Lung (tissue), 12 donors: Measurements from ENCODE around the gene FLVCR2. TPM values are rescaled to one million over a fixed set of nuclear protein-coding genes. Genes with fewer than 3 reads are reported as not detected.

Experiments
- ATAC-seq: fragments of 200-7000 bp; cut with Tn5 transposase; one replicate; pipeline ENCODE4 v1.9.1; 2020; ENCODE audit warnings: moderate number of reproducible peaks; ENCODE audit not compliant: insufficient read depth, low FRiP score
- DNase-seq, 3 donors: peaks; one replicate each; pipeline ENCODE4 v3.0.0-alpha.2; 2013 to 2017
- H3K27ac ChIP-seq, 2 donors: one replicate each; pipeline ENCODE4 v1.5.1; 2013; ENCODE audit warnings: mild to moderate bottlenecking in 2 of 2, moderate library complexity in 2 of 2, control low read depth in 1 of 2, inconsistent platforms in 1 of 2, low read depth in 1 of 2, low read length in 1 of 2
- H3K27me3 ChIP-seq, 3 donors: one replicate each; pipeline ENCODE4 v1.5.1; 2013; ENCODE audit warnings: low read length in 2 of 3; ENCODE audit not compliant: control insufficient read depth in 3 of 3, insufficient read depth in 3 of 3
- H3K36me3 ChIP-seq, 4 donors: one replicate each; pipeline ENCODE4 v1.5.1; 2013; ENCODE audit warnings: low read length in 4 of 4, mild to moderate bottlenecking in 1 of 4, moderate library complexity in 1 of 4; ENCODE audit not compliant: control insufficient read depth in 4 of 4, insufficient read depth in 4 of 4
- H3K4me1 ChIP-seq, 5 donors: one replicate each; pipeline ENCODE4 v1.5.1; 2013; ENCODE audit warnings: low read length in 5 of 5, mild to moderate bottlenecking in 2 of 5, moderate library complexity in 1 of 5; ENCODE audit not compliant: control insufficient read depth in 5 of 5, insufficient read depth in 5 of 5
- H3K4me3 ChIP-seq: one replicate; pipeline ENCODE4 v1.5.1; 2013; ENCODE audit warnings: mild to moderate bottlenecking, control low read depth, moderate library complexity
- H3K9ac ChIP-seq, 2 donors: one replicate each; pipeline ENCODE4 v1.5.1; 2013; ENCODE audit warnings: low read length in 2 of 2, control low read depth in 1 of 2; ENCODE audit not compliant: insufficient read depth in 1 of 2
- H3K9me3 ChIP-seq, 4 donors: one replicate each; pipeline ENCODE4 v1.5.1; 2013; ENCODE audit warnings: low read length in 3 of 4, mild to moderate bottlenecking in 1 of 4, moderate library complexity in 1 of 4; ENCODE audit not compliant: control insufficient read depth in 4 of 4, insufficient read depth in 3 of 4
- CTCF ChIP-seq: IDR thresholded peaks from 2 replicates; pipeline ENCODE4 v1.5.1; 2012; ENCODE audit warnings: mild to moderate bottlenecking; ENCODE audit errors: control extremely low read depth, extremely low read depth
- WGBS, 2 donors: extraction: QIAGEN DNeasy Blood & Tissue Kit; methylation state at CpG; one replicate each; pipeline ENCODE4 v1.1.7; 2013; 5-methylcytosine and 5-hydroxymethylcytosine counted together
- polyA plus RNA-seq, 2 donors: library from polyadenylated mRNA; stranded (reverse); fragments of 200-250 nt; gene quantifications; one replicate each; pipeline ENCODE4 v1.2.1, GENCODE V29; 2013
- total RNA-seq, 2 donors: library from RNA; depleted of rRNA in 1 of 2; stranded (reverse); fragments of >200 nt in 1 of 2; gene quantifications; one replicate each; pipeline ENCODE4 v1.2.1, GENCODE V29; 2014 to 2021
- donor health status: control.
- donor health status: control.
- donor health status: Bipolar disorder and iron deficiency.
- donor health status: healthy.
- donor health status: DM: yes; HTN: yes; CAD: no.

Gene FLVCR2
- total and polyA plus RNA-seq, 4 donors, result 4.7 to 37.6 (median 20.5) TPM

DNA sequence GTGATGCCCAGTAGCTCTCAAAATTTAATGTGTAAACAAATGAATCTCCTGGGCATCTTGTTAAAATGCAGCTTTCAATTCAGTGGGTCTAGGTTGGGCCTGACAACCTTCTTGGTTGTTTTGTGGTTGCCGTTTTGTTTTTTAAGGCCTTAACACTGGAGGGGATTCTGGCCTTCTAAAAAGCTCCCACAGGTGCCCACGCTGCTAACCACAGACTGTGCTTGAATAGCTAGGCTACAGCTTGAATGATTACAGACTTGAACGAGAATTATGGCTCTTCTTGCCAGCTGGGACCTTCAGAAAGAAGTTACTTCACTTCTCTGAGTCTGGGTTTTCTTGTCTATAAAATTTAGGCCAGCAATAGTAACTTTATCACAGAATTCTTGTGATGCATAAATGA, 1.3 kb upstream of the FLVCR2 start:
- H3K9me3 ChIP-seq, result no peaks in the 10 kb centered on the region
- H3K9ac ChIP-seq, result no peak overlapping the region
- H3K4me1 ChIP-seq, result peaks cover 4 to 22% (median 5%) of the 10 kb centered on the region in 5 donors
- 67 to 70% methylated on average over 3 of the region's 3 CpGs for WGBS, 2 donors
- H3K4me3 ChIP-seq, result no peak overlapping the region
- TF ChIP-seq CTCF, result no peak
- no peak for ATAC-seq
- H3K27me3 ChIP-seq, result no peaks in the 10 kb centered on the region
- H3K27ac ChIP-seq, result no peak overlapping the region
- no peak for DNase-seq
- H3K36me3 ChIP-seq, result no peaks in the 10 kb centered on the region

- Histone ChIP-seq H3K36me3 (no peaks in the 10 kb centered on the region), H3K4me1 (peaks cover 4 to 22% (median 5%) of the 10 kb centered on the region in 5 donors), H3K27me3 (no peaks in the 10 kb centered on the region), H3K4me3 (peak overlapping the region; percentile 24), H3K27ac (peak overlapping the region; percentile 63 to 84), H3K9ac (peak overlapping the region in 1 of 2 donors; percentile 38), H3K9me3 (no peaks in the 10 kb centered on the region)
- DNase-seq, result peak; percentile 82 to 87 (median 85)
- WGBS, 2 donors, result 0% methylated on average over 16 of the region's 16 CpGs
- peak; percentile 89 for ATAC-seq
- TF ChIP-seq CTCF, result peak; percentile 39
Measured at GRCh38 chr14:75577729-75578101, 705 bp upstream of the FLVCR2 start.

GRCh38 chr14:75578786-75579337, 442 bp downstream of the FLVCR2 start:
- DNase-seq (peak in 2 of 3 donors; percentile 71 to 77), ATAC-seq (peak; percentile 44)
- Histone ChIP-seq H3K36me3 (no peaks in the 10 kb centered on the region), H3K4me1 (peaks cover 4 to 22% (median 5%) of the 10 kb centered on the region in 5 donors), H3K9ac (peak overlapping the region in 1 of 2 donors; percentile 52), H3K27me3 (no peaks in the 10 kb centered on the region), H3K27ac (peak overlapping the region; percentile 38 to 86), H3K4me3 (peak overlapping the region; percentile 54), H3K9me3 (no peaks in the 10 kb centered on the region)
- no peak for TF ChIP-seq CTCF
- WGBS, 2 donors, result 33 to 37% methylated on average over 21 of the region's 21 CpGs
